ENCODE measurements around the gene HEG1. TPM values are rescaled to one million over a fixed set of nuclear protein-coding genes. Genes with fewer than 3 reads are reported as not detected.
"Not testable (repeated sequence)": the region's sequence is repeated elsewhere in the genome, so short reads cannot be mapped to it uniquely, and the experiment has no call there.

Gene HEG1
- total RNA-seq, 1 experiment from 2014 or later, result 69.8 TPM

DNA sequence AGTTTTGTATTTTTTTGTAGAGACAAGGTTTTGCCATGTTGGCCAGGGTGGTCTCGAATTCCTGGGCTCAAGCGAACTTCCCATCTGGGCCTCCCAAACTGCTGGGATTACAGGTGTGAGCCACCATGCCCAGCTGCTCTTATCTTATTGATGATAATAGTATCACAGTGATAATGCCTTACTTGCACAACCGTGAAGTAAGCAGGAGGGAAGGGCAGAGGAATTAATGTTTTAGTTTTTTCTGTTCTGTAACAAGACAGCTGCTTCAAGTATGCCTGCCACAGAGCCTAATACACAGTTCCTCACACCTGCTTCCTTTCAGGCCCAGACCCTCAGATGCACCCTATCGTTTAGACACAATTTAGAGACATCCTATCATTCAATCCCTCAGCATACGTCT lies 95.1 kb downstream of the HEG1 start:
- no peak for DNase-seq
- Mint-ChIP-seq H3K36me3 (ENCODE audit: insufficient read depth, unreplicated experiment) (no peaks in the 10 kb centered on the region), H3K27me3 (ENCODE audit: insufficient read depth, unreplicated experiment) (no peaks in the 10 kb centered on the region), H3K4me3 (ENCODE audit: unreplicated experiment) (no peak overlapping the region), H3K9me3 (ENCODE audit: unreplicated experiment) (no peaks in the 10 kb centered on the region), H3K4me1 (ENCODE audit: low read depth, unreplicated experiment) (no peaks in the 10 kb centered on the region), H3K27ac (ENCODE audit: unreplicated experiment) (no peak overlapping the region)
- no peaks in the 10 kb centered on the region for H3K27me3 ChIP-seq (replicated peaks; ENCODE audit: control insufficient read depth, insufficient read depth, low read length)
- H3K36me3 ChIP-seq (ENCODE audit: control insufficient read depth, insufficient read depth, low read length), result no peaks in the 10 kb centered on the region
- ChIA-PET POLR2A (no interaction called here), CTCF (no interaction called here)
- H3K9me3 ChIP-seq, result peaks cover 4% of the 10 kb centered on the region; the same call in 1 of the 2 replicates
- no peaks in the 10 kb centered on the region for H3K4me1 ChIP-seq
- BruUV-seq (replicated peaks), result no TSS peak
- TF ChIP-seq CTCF (IDR thresholded peaks at IDR 0.05; ENCODE audit: insufficient read depth in 1 of 2, low read depth in 1 of 2, low read length in 1 of 2, severe bottlenecking in 1 of 2, unreplicated experiment in 1 of 2), result no peak
- intact Hi-C loops (cut with micrococcal nuclease; ENCODE audit: unreplicated experiment), result no loop called here
- no peak overlapping the region for H3K4me3 ChIP-seq (ENCODE audit: low read depth, low read length)

- BruUV-seq (replicated peaks), result no TSS peak
- intact Hi-C loops (cut with micrococcal nuclease; ENCODE audit: unreplicated experiment), result no loop called here
- H3K4me3 Mint-ChIP-seq (ENCODE audit: unreplicated experiment), result no peak overlapping the region
- no peak overlapping the region for H3K27ac Mint-ChIP-seq (ENCODE audit: unreplicated experiment)
- CTCF ChIA-PET, result interaction anchor here (0.6 kb wide), 1 partner anchor 422 kb away, joined by 3 read pairs; no protein-coding TSS in a partner anchor
- Histone ChIP-seq H3K36me3 (ENCODE audit: control insufficient read depth, insufficient read depth, low read length) (no peaks in the 10 kb centered on the region), H3K4me1 (no peaks in the 10 kb centered on the region), H3K27me3 (replicated peaks; ENCODE audit: control insufficient read depth, insufficient read depth, low read length) (no peaks in the 10 kb centered on the region), H3K4me3 (ENCODE audit: low read depth, low read length) (no peak overlapping the region), H3K9me3 (peaks cover 5% of the 10 kb centered on the region; the same call in 1 of the 2 replicates)
- no peak for DNase-seq
- POLR2A ChIA-PET, result no interaction called here
- no peaks in the 10 kb centered on the region for H3K36me3 Mint-ChIP-seq (ENCODE audit: insufficient read depth, unreplicated experiment)
- no peaks in the 10 kb centered on the region for H3K27me3 Mint-ChIP-seq (ENCODE audit: insufficient read depth, unreplicated experiment)
- no peaks in the 10 kb centered on the region for H3K9me3 Mint-ChIP-seq (ENCODE audit: unreplicated experiment)
- TF ChIP-seq CTCF (IDR thresholded peaks at IDR 0.05; ENCODE audit: insufficient read depth in 1 of 2, low read depth in 1 of 2, low read length in 1 of 2, severe bottlenecking in 1 of 2, unreplicated experiment in 1 of 2), result no peak
- no peaks in the 10 kb centered on the region for H3K4me1 Mint-ChIP-seq (ENCODE audit: low read depth, unreplicated experiment)
Measured at GRCh38 chr3:124960105-124960504, 95.7 kb downstream of the HEG1 start.

- H3K27me3 ChIP-seq (replicated peaks; ENCODE audit: control insufficient read depth, insufficient read depth, low read length); H3K4me1 ChIP-seq; H3K27ac Mint-ChIP-seq (ENCODE audit: unreplicated experiment); H3K36me3 Mint-ChIP-seq (ENCODE audit: insufficient read depth, unreplicated experiment); POLR2A ChIA-PET; H3K9me3 ChIP-seq; intact Hi-C loops (cut with micrococcal nuclease; ENCODE audit: unreplicated experiment); H3K4me3 ChIP-seq (ENCODE audit: low read depth, low read length); DNase-seq; H3K4me3 Mint-ChIP-seq (ENCODE audit: unreplicated experiment); H3K36me3 ChIP-seq (ENCODE audit: control insufficient read depth, insufficient read depth, low read length); H3K27me3 Mint-ChIP-seq (ENCODE audit: insufficient read depth, unreplicated experiment); H3K9me3 Mint-ChIP-seq (ENCODE audit: unreplicated experiment); CTCF ChIA-PET; H3K4me1 Mint-ChIP-seq (ENCODE audit: low read depth, unreplicated experiment); BruUV-seq (replicated peaks): not testable (repeated sequence)
Measured at GRCh38 chr3:124957951-124958350, 97.8 kb downstream of the HEG1 start.

Data from Caco-2 (cell line).